Measurements from ENCODE around the gene PIP4K2A.
"Not testable (repeated sequence)": the region's sequence is repeated elsewhere in the genome, so short reads cannot be mapped to it uniquely, and the experiment has no call there.

The PIP4K2A gene

GRCh38 chr10:22550732-22551131 is 163.6 kb downstream of the PIP4K2A start:
- TF ChIP-seq POLR2A (IDR thresholded peaks at IDR 0.05; ENCODE audit: low read depth, low read length), result no peak
- FAIRE-seq (no peak), DNase-seq (ENCODE audit: insufficient read length, low spot score) (peak; percentile 32)

GRCh38 chr10:22548344-22548743 is 166.0 kb downstream of the PIP4K2A start:
- FAIRE-seq (no peak), DNase-seq (ENCODE audit: insufficient read length, low spot score) (no peak)
- TF ChIP-seq POLR2A (IDR thresholded peaks at IDR 0.05; ENCODE audit: low read depth, low read length), result no peak

- FAIRE-seq (no peak), DNase-seq (ENCODE audit: insufficient read length, low spot score) (no peak)
- TF ChIP-seq POLR2A (IDR thresholded peaks at IDR 0.05; ENCODE audit: low read depth, low read length), result no peak
Measured at GRCh38 chr10:22545643-22546042, 168.7 kb downstream of the PIP4K2A start.

- TF ChIP-seq POLR2A (IDR thresholded peaks at IDR 0.05; ENCODE audit: low read depth, low read length), result no peak
- DNase-seq (ENCODE audit: insufficient read length, low spot score) (no peak), FAIRE-seq (no peak)
Measured at GRCh38 chr10:22544325-22545068, 169.9 kb downstream of the PIP4K2A start.

- FAIRE-seq, result no peak
- DNase-seq (ENCODE audit: insufficient read length, low spot score), result no peak
- no peak for TF ChIP-seq POLR2A (IDR thresholded peaks at IDR 0.05; ENCODE audit: low read depth, low read length)
Measured at GRCh38 chr10:22542773-22543172, 171.6 kb downstream of the PIP4K2A start.

GRCh38 chr10:22541900-22542299 is 172.5 kb downstream of the PIP4K2A start:
- no peak for FAIRE-seq
- TF ChIP-seq POLR2A (IDR thresholded peaks at IDR 0.05; ENCODE audit: low read depth, low read length), result no peak
- no peak for DNase-seq (ENCODE audit: insufficient read length, low spot score)

GRCh38 chr10:22539579-22540298 is 174.6 kb downstream of the PIP4K2A start:
- DNase-seq (ENCODE audit: insufficient read length, low spot score) (no peak), FAIRE-seq (no peak)
- TF ChIP-seq POLR2A (IDR thresholded peaks at IDR 0.05; ENCODE audit: low read depth, low read length), result no peak

GRCh38 chr10:22537810-22538209 is 176.6 kb downstream of the PIP4K2A start:
- DNase-seq (ENCODE audit: insufficient read length, low spot score) (no peak), FAIRE-seq (no peak)
- no peak for TF ChIP-seq POLR2A (IDR thresholded peaks at IDR 0.05; ENCODE audit: low read depth, low read length)

- DNase-seq (ENCODE audit: insufficient read length, low spot score), result no peak
- no peak for FAIRE-seq
- TF ChIP-seq POLR2A (IDR thresholded peaks at IDR 0.05; ENCODE audit: low read depth, low read length), result no peak
Measured at GRCh38 chr10:22536620-22537019, 177.8 kb downstream of the PIP4K2A start.

GRCh38 chr10:22534849-22535604 is 179.4 kb downstream of the PIP4K2A start:
- TF ChIP-seq POLR2A (IDR thresholded peaks at IDR 0.05; ENCODE audit: low read depth, low read length), result no peak
- FAIRE-seq, result no peak
- DNase-seq (ENCODE audit: insufficient read length, low spot score), result no peak

- no peak for FAIRE-seq
- DNase-seq (ENCODE audit: insufficient read length, low spot score), result no peak
- no peak for TF ChIP-seq POLR2A (IDR thresholded peaks at IDR 0.05; ENCODE audit: low read depth, low read length)
Measured at GRCh38 chr10:22531441-22531840, 182.9 kb downstream of the PIP4K2A start.

GRCh38 chr10:22531008-22531407 is 183.4 kb downstream of the PIP4K2A start:
- DNase-seq (ENCODE audit: insufficient read length, low spot score) (no peak), FAIRE-seq (no peak)
- TF ChIP-seq POLR2A (IDR thresholded peaks at IDR 0.05; ENCODE audit: low read depth, low read length), result no peak

GRCh38 chr10:22527520-22527919 is 186.9 kb downstream of the PIP4K2A start:
- FAIRE-seq, result no peak
- TF ChIP-seq POLR2A (IDR thresholded peaks at IDR 0.05; ENCODE audit: low read depth, low read length), result no peak
- DNase-seq (ENCODE audit: insufficient read length, low spot score), result no peak

GRCh38 chr10:22524333-22524732 is 190.0 kb downstream of the PIP4K2A start:
- DNase-seq (ENCODE audit: insufficient read length, low spot score); FAIRE-seq: not testable (repeated sequence)

- FAIRE-seq, result not testable (repeated sequence)
Measured at GRCh38 chr10:22520645-22521044, 193.7 kb downstream of the PIP4K2A start.

More at GRCh38 chr10:22520645-22521044, 193.7 kb downstream of the PIP4K2A start:
- not testable (repeated sequence) for DNase-seq (ENCODE audit: insufficient read length, low spot score)
